Muscle of leg (tissue), 11 donors: ENCODE data around the gene SHH. TPM values are rescaled to one million over a fixed set of nuclear protein-coding genes. Genes with fewer than 3 reads are reported as not detected.
"Not testable (repeated sequence)": the region's sequence is repeated elsewhere in the genome, so short reads cannot be mapped to it uniquely, and the experiment has no call there.

ENCODE experiments used
- DNase-seq: peaks from one replicate; pipeline ENCODE4 v3.0.0; 2013
- H3K27ac ChIP-seq: one replicate; pipeline ENCODE4 v1.5.1; 2013; ENCODE audit warnings: mild to moderate bottlenecking, low read length, control low read depth
- H3K27me3 ChIP-seq: one replicate; pipeline ENCODE4 v1.6.1; 2013; ENCODE audit warnings: low read length; ENCODE audit not compliant: control insufficient read depth, insufficient read depth
- H3K36me3 ChIP-seq: one replicate; pipeline ENCODE4 v1.6.1; 2013; ENCODE audit warnings: low read length; ENCODE audit not compliant: control insufficient read depth, insufficient read depth
- H3K4me1 ChIP-seq: one replicate; pipeline ENCODE4 v1.6.1; 2013; ENCODE audit warnings: low read length; ENCODE audit not compliant: control insufficient read depth, insufficient read depth
- H3K4me3 ChIP-seq: one replicate; pipeline ENCODE4 v1.5.1; 2013; ENCODE audit warnings: low read length, control low read depth
- H3K9me3 ChIP-seq: replicated peaks from 2 replicates; pipeline ENCODE4 v1.6.1; 2013; ENCODE audit warnings: low read depth, low read length; ENCODE audit not compliant: control insufficient read depth
- WGBS: methylation state at CpG from one replicate; pipeline ENCODE4 v1.1.5; 2013; ENCODE audit warnings: missing lambda C conversion rate; ENCODE audit not compliant: insufficient coverage; 5-methylcytosine and 5-hydroxymethylcytosine counted together
- polyA plus RNA-seq, 8 donors: library from polyadenylated mRNA; unstranded; fragments of 120-200 nt; gene quantifications; one replicate each; pipeline versions ENCODE4 v1.2.1 to v1.2.3, GENCODE V29; 2013; ENCODE audit warnings: inconsistent platforms in 1 of 8, low replicate concordance in 1 of 8; ENCODE audit not compliant: insufficient read length in 8 of 8, insufficient read depth in 1 of 8
- total RNA-seq: library from RNA; stranded (reverse); fragments of 120-200 nt; gene quantifications from one replicate; pipeline ENCODE4 v1.2.4, GENCODE V29; 2013

The SHH gene
- total and polyA plus RNA-seq, 9 donors = under 0.01 to 0.72 (median 0.05) TPM; not detected in 1

DNA sequence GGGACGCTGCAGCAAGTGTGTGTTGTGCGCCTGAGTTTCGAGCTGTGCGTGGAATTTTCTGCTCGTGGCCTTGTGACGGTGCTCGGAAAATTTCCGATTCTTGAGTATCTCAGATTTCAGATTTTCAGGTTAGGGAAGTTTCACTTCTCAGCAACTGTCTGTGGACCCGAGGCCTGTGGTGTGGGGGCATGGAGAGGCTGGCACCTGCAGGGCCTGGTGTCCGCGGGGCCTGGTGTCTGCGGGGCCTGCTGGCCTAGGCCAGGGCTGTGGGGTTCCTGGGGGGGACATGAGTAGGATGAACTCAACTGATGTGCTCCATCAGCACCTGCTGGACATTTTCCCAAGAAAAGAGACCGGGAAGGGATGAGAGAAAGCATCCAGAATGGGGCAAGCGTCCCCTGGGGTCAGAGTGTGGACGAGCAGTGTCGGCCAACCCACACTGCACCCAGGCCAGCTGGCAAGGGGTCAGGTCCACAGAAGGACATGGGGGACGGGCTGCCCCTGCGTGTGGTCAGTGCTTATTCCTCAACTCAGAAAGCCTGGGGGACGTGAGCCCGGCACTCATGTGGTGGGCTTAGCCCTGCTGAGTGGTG is 31.3 kb upstream of the SHH start:
- 84% methylated on average over 13 of the region's 20 CpGs for WGBS
- H3K36me3 ChIP-seq = no peaks in the 10 kb centered on the region
- no peak for DNase-seq
- no peaks in the 10 kb centered on the region for H3K9me3 ChIP-seq
- H3K4me1 ChIP-seq = no peaks in the 10 kb centered on the region
- no peak overlapping the region for H3K27ac ChIP-seq
- peaks cover 3% of the 10 kb centered on the region for H3K27me3 ChIP-seq
- no peak overlapping the region for H3K4me3 ChIP-seq

GRCh38 chr7:155842496-155843265 is 30.4 kb upstream of the SHH start:
- no peak for DNase-seq
- Histone ChIP-seq H3K36me3 (no peaks in the 10 kb centered on the region), H3K27me3 (peaks cover 6% of the 10 kb centered on the region), H3K4me1 (no peaks in the 10 kb centered on the region), H3K4me3 (no peak overlapping the region), H3K27ac (no peak overlapping the region), H3K9me3 (no peaks in the 10 kb centered on the region)
- WGBS = 82% methylated on average over 14 of the region's 21 CpGs

- H3K4me3 ChIP-seq = no peak overlapping the region
- no peak overlapping the region for H3K27ac ChIP-seq
- no peak for DNase-seq
- 81% methylated on average over 8 of the region's 8 CpGs for WGBS
- no peaks in the 10 kb centered on the region for H3K36me3 ChIP-seq
- no peaks in the 10 kb centered on the region for H3K4me1 ChIP-seq
- no peaks in the 10 kb centered on the region for H3K9me3 ChIP-seq
- peaks cover 6% of the 10 kb centered on the region for H3K27me3 ChIP-seq
Observed at GRCh38 chr7:155840909-155841308, 28.6 kb upstream of the SHH start.

DNA sequence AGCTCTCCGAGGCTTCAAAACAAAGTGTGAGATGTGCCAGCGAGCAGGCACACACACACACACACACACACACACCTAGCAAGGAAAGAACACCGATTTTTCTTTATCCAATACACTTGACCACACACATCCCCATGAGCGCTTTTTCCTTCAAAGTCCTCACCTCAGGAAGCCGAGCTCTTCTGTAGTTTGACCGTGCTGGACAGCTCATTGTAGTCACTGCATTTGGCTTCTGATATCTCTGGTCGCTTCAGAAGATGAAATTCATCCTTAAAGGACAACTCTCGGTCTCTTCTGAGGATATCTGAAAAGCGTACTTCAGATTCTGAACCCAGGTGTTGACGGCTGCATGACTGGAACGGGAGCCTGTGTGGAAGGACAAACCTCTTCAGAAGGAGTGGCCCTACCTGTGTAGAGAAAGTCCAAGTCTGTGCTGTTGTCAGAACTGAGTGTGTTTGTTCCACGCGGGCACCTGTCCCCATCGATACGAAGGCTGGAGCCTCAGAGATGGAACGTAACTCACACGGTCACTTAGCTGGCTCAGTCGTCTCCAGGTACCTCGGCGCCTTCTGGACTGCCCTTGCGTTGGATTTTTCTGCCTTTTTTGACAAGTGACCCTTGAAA is 28.1 kb upstream of the SHH start:
- WGBS = 76% methylated on average over 20 of the region's 21 CpGs
- Histone ChIP-seq H3K27me3 (peaks cover 6% of the 10 kb centered on the region), H3K27ac (no peak overlapping the region), H3K9me3 (no peaks in the 10 kb centered on the region), H3K36me3 (no peaks in the 10 kb centered on the region), H3K4me1 (no peaks in the 10 kb centered on the region), H3K4me3 (no peak overlapping the region)
- DNase-seq = no peak

- Histone ChIP-seq H3K27me3 (peaks cover 6% of the 10 kb centered on the region), H3K4me3 (no peak overlapping the region), H3K9me3 (no peaks in the 10 kb centered on the region), H3K36me3 (no peaks in the 10 kb centered on the region), H3K27ac (no peak overlapping the region), H3K4me1 (no peaks in the 10 kb centered on the region)
- 80% methylated on average over 6 of the region's 8 CpGs for WGBS
- DNase-seq = no peak
Observed at GRCh38 chr7:155839461-155839860, 27.2 kb upstream of the SHH start.

- H3K4me3 ChIP-seq, H3K27me3 ChIP-seq: not testable (repeated sequence)
Observed at GRCh38 chr7:155838312-155838711, 26.0 kb upstream of the SHH start.

DNA sequence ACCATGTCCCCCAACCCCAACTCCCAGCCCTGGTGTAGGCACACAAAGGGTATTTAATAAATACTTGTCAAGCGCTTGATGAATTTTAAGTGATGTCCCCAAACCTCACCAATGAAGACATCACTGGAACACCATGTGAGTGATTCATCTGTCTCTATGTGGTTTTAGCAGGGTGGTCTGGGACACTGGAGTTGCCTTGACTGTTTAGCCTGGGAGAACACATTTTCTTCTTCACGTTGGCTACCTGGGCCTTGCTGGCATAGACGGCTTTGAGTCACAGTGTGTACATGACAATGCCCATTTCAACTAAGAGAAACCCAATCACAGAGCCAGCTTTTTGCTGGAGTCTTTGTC is 24.8 kb upstream of the SHH start:
- DNase-seq = no peak
- H3K9me3 ChIP-seq = no peaks in the 10 kb centered on the region
- H3K4me1 ChIP-seq = peaks cover 5% of the 10 kb centered on the region
- WGBS = 100% methylated on average over 2 of the region's 3 CpGs
- H3K4me3 ChIP-seq = no peak overlapping the region
- H3K27me3 ChIP-seq = peaks cover 6% of the 10 kb centered on the region
- no peaks in the 10 kb centered on the region for H3K36me3 ChIP-seq
- H3K27ac ChIP-seq = no peak overlapping the region

More at GRCh38 chr7:155838312-155838711, 26.0 kb upstream of the SHH start:
- not testable (repeated sequence) for H3K9me3 ChIP-seq, H3K4me1 ChIP-seq, DNase-seq, H3K36me3 ChIP-seq, H3K27ac ChIP-seq
- WGBS = 87% methylated on average over 7 of the region's 12 CpGs

DNA sequence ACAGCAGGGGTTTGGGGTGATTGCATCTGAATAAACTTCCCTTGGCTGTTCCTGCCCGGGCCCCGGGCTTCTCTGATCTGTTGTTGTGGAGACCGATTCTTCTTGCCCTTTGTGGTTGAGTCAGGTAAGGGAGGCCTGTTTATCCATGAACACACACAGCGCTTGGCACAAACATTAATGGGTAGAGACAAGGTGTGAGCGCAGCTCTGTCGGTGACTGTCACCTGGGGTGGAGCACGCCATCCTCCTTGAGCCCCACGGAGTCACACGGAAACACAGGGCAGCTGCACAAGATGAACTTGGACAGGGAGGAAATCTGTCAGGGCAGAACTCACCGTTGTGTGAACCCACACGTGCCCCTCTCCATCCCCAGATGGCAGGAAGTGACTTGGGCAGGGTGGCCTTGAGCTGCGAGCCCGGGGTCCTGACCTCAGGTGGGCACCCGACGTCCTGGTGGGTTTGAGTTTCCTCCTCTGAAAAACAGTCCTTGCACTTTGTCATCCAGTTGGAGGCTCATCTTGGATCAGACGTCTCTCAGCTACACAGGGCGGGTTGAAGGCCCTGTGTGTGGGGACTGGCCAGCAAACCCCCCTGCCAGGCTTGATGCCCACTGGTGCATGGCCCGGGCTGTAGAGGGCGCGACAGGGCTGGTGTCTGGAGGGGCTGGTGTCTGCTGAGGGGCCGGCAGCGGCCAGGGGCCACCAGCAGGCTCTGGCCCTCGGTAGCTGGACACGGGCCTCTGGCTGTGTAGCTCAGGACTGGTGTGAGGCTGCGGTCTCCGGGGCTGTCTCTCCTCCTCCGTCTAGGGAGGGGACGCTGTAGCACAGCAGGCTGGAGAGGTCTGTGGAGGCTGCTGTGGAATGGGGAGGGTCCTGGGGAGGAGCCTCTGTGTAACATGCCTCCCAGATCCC is 24.2 kb upstream of the SHH start:
- 67% methylated on average over 22 of the region's 28 CpGs for WGBS
- Histone ChIP-seq H3K36me3 (no peaks in the 10 kb centered on the region), H3K4me3 (no peak overlapping the region), H3K9me3 (no peaks in the 10 kb centered on the region), H3K27ac (no peak overlapping the region), H3K4me1 (peaks cover 5% of the 10 kb centered on the region), H3K27me3 (peaks cover 6% of the 10 kb centered on the region)
- DNase-seq = no peak

DNA sequence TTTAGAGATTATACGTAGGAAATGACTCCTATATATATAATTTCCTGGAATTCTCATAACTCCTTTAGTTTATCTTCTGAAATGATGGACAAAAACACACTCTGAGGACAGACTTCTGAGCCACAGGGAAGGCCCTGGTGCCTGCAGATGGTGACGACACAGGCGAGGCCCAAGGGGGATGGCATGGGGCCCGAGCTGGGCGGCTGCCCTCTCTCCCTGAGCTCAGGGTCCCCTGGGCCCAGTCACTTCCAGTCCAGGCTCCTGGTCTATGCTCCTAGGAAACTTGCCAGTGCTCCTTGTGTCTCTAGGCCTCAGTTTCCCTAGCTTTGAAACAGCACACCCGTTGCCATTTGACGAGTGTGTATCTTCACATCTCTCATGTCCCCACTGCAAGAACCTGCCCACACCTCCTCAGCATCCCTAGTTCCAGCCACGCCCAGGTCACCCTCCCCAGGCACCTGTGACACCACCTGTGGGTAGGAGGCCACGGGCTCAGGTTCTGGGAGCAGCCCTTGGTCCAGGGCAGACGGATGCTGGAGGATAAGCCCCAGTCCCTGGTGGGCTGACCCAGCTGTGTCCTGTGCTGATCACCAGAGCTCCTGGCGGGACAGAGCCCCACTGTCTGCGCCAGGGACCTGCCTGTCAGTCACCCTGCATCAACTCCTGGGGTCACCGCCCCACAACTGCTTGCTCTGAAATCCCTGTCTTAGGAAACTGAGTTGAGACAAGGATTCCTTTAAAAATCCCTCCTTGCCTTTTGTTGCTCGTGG is 23.4 kb upstream of the SHH start:
- Histone ChIP-seq H3K4me1 (peaks cover 5% of the 10 kb centered on the region), H3K36me3 (no peaks in the 10 kb centered on the region), H3K4me3 (no peak overlapping the region), H3K9me3 (no peaks in the 10 kb centered on the region), H3K27me3 (peaks cover 6% of the 10 kb centered on the region), H3K27ac (no peak overlapping the region)
- DNase-seq = no peak
- 77% methylated on average over 9 of the region's 14 CpGs for WGBS
